Measurements from ENCODE around the gene GOLGA1. TPM values are rescaled to one million over a fixed set of nuclear protein-coding genes. Genes with fewer than 3 reads are reported as not detected.

Gene GOLGA1
- total and polyA plus RNA-seq, 9 of the 15 experiments (the other 6 are each of a cell fraction or from before 2014, with no cell fraction given), result 2.9 to 15.9 (median 8.5) TPM

- 0 out of 2 replicates have a peak, but pooled peaks have one; percentile 30 for TF ChIP-seq E2F5 (CRISPR knock-in tag; IDR thresholded peaks at IDR 0.05)
- TF ChIP-seq MLLT1 (IDR thresholded peaks at IDR 0.05), result peak; percentile 43 to 53; a peak in 2 of 4 replicates
- TF ChIP-seq ZNF133 (CRISPR knock-in tag; IDR thresholded peaks at IDR 0.05), result no peak
- TF ChIP-seq L3MBTL2 (IDR thresholded peaks at IDR 0.05), result peak; percentile 57; the same call in 1 of the 2 replicates
- TF ChIP-seq HMG20B (CRISPR knock-in tag; IDR thresholded peaks at IDR 0.05), result no peak
- TF ChIP-seq TFAM (CRISPR knock-in tag; conservative IDR thresholded peaks at IDR 0.05), result no peak
- TF ChIP-seq TCFL5 (CRISPR knock-in tag; conservative IDR thresholded peaks at IDR 0.05), result no peak
- TF ChIP-seq RBM14 (IDR thresholded peaks at IDR 0.05; ENCODE audit: borderline replicate concordance, insufficient read depth, low read depth, low read length), result peak; percentile 81; the same call in 1 of the 2 replicates
- TF ChIP-seq WHSC1 (IDR thresholded peaks at IDR 0.05; ENCODE audit: low read length), result no peak
- no peak for TF ChIP-seq ZNF134 (CRISPR knock-in tag; conservative IDR thresholded peaks at IDR 0.05)
- TF ChIP-seq ARNT (IDR thresholded peaks at IDR 0.05), result no peak
- 0 out of 2 replicates have a peak, but pooled peaks have one; percentile 56 for TF ChIP-seq PHB (CRISPR knock-in tag; IDR thresholded peaks at IDR 0.05)
- TF ChIP-seq USF1 (CRISPR knock-in tag; IDR thresholded peaks at IDR 0.05), result no peak
- TF ChIP-seq ZBTB2 (IDR thresholded peaks at IDR 0.05), result no peak
- no peak for TF ChIP-seq ZNF12 (CRISPR knock-in tag; IDR thresholded peaks at IDR 0.05)
- TF ChIP-seq ZNF589 (CRISPR knock-in tag; IDR thresholded peaks at IDR 0.05; ENCODE audit: low read depth), result no peak
- TF ChIP-seq ZNF785 (CRISPR knock-in tag; IDR thresholded peaks at IDR 0.05), result no peak
- TF ChIP-seq SLC30A9 (CRISPR knock-in tag; IDR thresholded peaks at IDR 0.05), result no peak
- TF ChIP-seq PHF20 (IDR thresholded peaks at IDR 0.05; ENCODE audit: partially characterized antibody), result peak; percentile 91
- TF ChIP-seq PATZ1 (CRISPR knock-in tag; IDR thresholded peaks at IDR 0.05; ENCODE audit: borderline replicate concordance), result no peak
- TF ChIP-seq ZNF232 (CRISPR knock-in tag; IDR thresholded peaks at IDR 0.05), result no peak
These were observed 79.3 kb downstream of the GOLGA1 start, which contains the start of the genes ARPC5L and RPL35 (continued) for GRCh38 chr9:124861342-124862229.
